ENCODE measurements around the gene GCGR. TPM values are rescaled to one million over a fixed set of nuclear protein-coding genes. Genes with fewer than 3 reads are reported as not detected.
A peak's percentile ranks its signal among the peaks of the same experiment; 100 is the strongest.

The GCGR gene
- total RNA-seq, 2 experiments from 2014 or later: not detected

- Histone ChIP-seq H3K27ac (ENCODE audit: low read depth in 1 of 2, low read length in 2 of 2) (no peak overlapping the region), H3K4me3 (ENCODE audit: low read length) (no peak overlapping the region), H3K27me3 (ENCODE audit: control insufficient read depth in 1 of 2, insufficient read depth in 2 of 2, low read length in 2 of 2) (no peaks in the 10 kb centered on the region), H3K4me1 (ENCODE audit: insufficient read depth, low read length) (no peaks in the 10 kb centered on the region), H3K9me3 (ENCODE audit: control insufficient read depth in 1 of 2, insufficient read depth in 1 of 2, low read length in 2 of 2) (no peaks in the 10 kb centered on the region), H3K36me3 (ENCODE audit: insufficient read depth, low read length) (peaks cover 62% of the 10 kb centered on the region)
- CTCF ChIA-PET: no interaction called here
- TF ChIP-seq, protein P1, sequence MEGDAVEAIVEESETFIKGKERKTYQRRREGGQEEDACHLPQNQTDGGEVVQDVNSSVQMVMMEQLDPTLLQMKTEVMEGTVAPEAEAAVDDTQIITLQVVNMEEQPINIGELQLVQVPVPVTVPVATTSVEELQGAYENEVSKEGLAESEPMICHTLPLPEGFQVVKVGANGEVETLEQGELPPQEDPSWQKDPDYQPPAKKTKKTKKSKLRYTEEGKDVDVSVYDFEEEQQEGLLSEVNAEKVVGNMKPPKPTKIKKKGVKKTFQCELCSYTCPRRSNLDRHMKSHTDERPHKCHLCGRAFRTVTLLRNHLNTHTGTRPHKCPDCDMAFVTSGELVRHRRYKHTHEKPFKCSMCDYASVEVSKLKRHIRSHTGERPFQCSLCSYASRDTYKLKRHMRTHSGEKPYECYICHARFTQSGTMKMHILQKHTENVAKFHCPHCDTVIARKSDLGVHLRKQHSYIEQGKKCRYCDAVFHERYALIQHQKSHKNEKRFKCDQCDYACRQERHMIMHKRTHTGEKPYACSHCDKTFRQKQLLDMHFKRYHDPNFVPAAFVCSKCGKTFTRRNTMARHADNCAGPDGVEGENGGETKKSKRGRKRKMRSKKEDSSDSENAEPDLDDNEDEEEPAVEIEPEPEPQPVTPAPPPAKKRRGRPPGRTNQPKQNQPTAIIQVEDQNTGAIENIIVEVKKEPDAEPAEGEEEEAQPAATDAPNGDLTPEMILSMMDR (IDR thresholded peaks at IDR 0.05): no peak
- Mint-ChIP-seq H3K4me3 (no peak overlapping the region), H3K9me3 (no peaks in the 10 kb centered on the region), H3K27ac (no peak overlapping the region), H3K36me3 (ENCODE audit: low read depth) (peaks cover 42% of the 10 kb centered on the region), H3K27me3 (no peaks in the 10 kb centered on the region), H3K4me1 (ENCODE audit: low read depth) (no peaks in the 10 kb centered on the region)
- no peak for ATAC-seq (ENCODE audit: poor library complexity)
- POLR2A ChIA-PET: no interaction called here
- DNase-seq: peak in 1 of 14 experiments; percentile 7
- intact Hi-C loops (cut with DNase I, micrococcal nuclease): no loop called here
These were observed 48.3 kb downstream of the GCGR start for GRCh38 chr17:81852237-81852636.

- intact Hi-C loops (cut with DNase I, micrococcal nuclease): loop anchor here in 1 of 2 experiments (5.0 kb wide), 1 partner anchor 173 kb away; the partner anchor contains the start of genes ARL16 and HGS
- CTCF ChIA-PET: interaction anchor here (0.7 to 0.9 kb wide), 2 partner anchors 9 to 11 kb away, joined by 3 read pairs; no protein-coding TSS in a partner anchor
- Mint-ChIP-seq H3K4me3 (no peak overlapping the region), H3K36me3 (ENCODE audit: low read depth) (peaks cover 47% of the 10 kb centered on the region), H3K27ac (no peak overlapping the region), H3K4me1 (ENCODE audit: low read depth) (peaks cover 12% of the 10 kb centered on the region), H3K9me3 (no peaks in the 10 kb centered on the region), H3K27me3 (no peaks in the 10 kb centered on the region)
- Histone ChIP-seq H3K9me3 (ENCODE audit: control insufficient read depth in 1 of 2, insufficient read depth in 1 of 2, low read length in 2 of 2) (no peaks in the 10 kb centered on the region), H3K27me3 (ENCODE audit: control insufficient read depth in 1 of 2, insufficient read depth in 2 of 2, low read length in 2 of 2) (no peaks in the 10 kb centered on the region), H3K4me1 (ENCODE audit: insufficient read depth, low read length) (peaks cover 27% of the 10 kb centered on the region), H3K36me3 (ENCODE audit: insufficient read depth, low read length) (peaks cover 71% of the 10 kb centered on the region), H3K4me3 (ENCODE audit: low read length) (no peak overlapping the region), H3K27ac (ENCODE audit: low read depth in 1 of 2, low read length in 2 of 2) (no peak overlapping the region)
- POLR2A ChIA-PET: interaction anchor here (0.6 kb wide), 1 partner anchor 82 kb away, joined by 4 read pairs; no protein-coding TSS in a partner anchor
- TF ChIP-seq, protein P1 (IDR thresholded peaks at IDR 0.05): no peak
- peak; percentile 37 for ATAC-seq (ENCODE audit: poor library complexity)
- DNase-seq: peak in 2 of 14 experiments; percentile 26 to 40
These were observed 51.2 kb downstream of the GCGR start for GRCh38 chr17:81854974-81855774.

GRCh38 chr17:81858170-81858966 is 54.4 kb downstream of the GCGR start:
- TF ChIP-seq, protein P1 (IDR thresholded peaks at IDR 0.05): no peak
- Histone ChIP-seq H3K9me3 (ENCODE audit: control insufficient read depth in 1 of 2, insufficient read depth in 1 of 2, low read length in 2 of 2) (no peaks in the 10 kb centered on the region), H3K27me3 (ENCODE audit: control insufficient read depth in 1 of 2, insufficient read depth in 2 of 2, low read length in 2 of 2) (no peaks in the 10 kb centered on the region), H3K27ac (ENCODE audit: low read depth in 1 of 2, low read length in 2 of 2) (no peak overlapping the region), H3K4me1 (ENCODE audit: insufficient read depth, low read length) (peaks cover 50% of the 10 kb centered on the region), H3K4me3 (ENCODE audit: low read length) (no peak overlapping the region), H3K36me3 (ENCODE audit: insufficient read depth, low read length) (peaks cover 55% of the 10 kb centered on the region)
- ATAC-seq (ENCODE audit: poor library complexity) (no peak), DNase-seq (peak in 1 of 14 experiments; percentile 46)
- Mint-ChIP-seq H3K36me3 (ENCODE audit: low read depth) (peaks cover 41% of the 10 kb centered on the region), H3K9me3 (no peaks in the 10 kb centered on the region), H3K4me1 (ENCODE audit: low read depth) (peaks cover 27% of the 10 kb centered on the region), H3K4me3 (peak overlapping the region; percentile 34), H3K27ac (no peak overlapping the region), H3K27me3 (no peaks in the 10 kb centered on the region)
- intact Hi-C loops (cut with DNase I, micrococcal nuclease): loop anchor here in 1 of 2 experiments (5.0 kb wide), 1 partner anchor 176 kb away; the partner anchor contains the start of genes ARL16 and HGS
- CTCF ChIA-PET: no interaction called here
- POLR2A ChIA-PET: interaction anchor here (0.6 to 1.6 kb wide), 2 partner anchors 14 to 155 kb away, joined by 3 read pairs; partner anchors contain the start of gene MRPL12

All from CD4-positive, alpha-beta T cell (primary cell).